Skeletal muscle tissue (tissue), 4 donors: ENCODE data around the gene MOB2. TPM values are rescaled to one million over a fixed set of nuclear protein-coding genes. Genes with fewer than 3 reads are reported as not detected.
"Not testable (repeated sequence)": the region's sequence is repeated elsewhere in the genome, so short reads cannot be mapped to it uniquely, and the experiment has no call there.

Source experiments
- H3K27ac ChIP-seq: one replicate; pipeline ENCODE4 v1.7.0; 2013; ENCODE audit warnings: mild to moderate bottlenecking, low read depth, low read length, inconsistent platforms
- H3K27me3 ChIP-seq, 3 donors: one replicate each; pipeline ENCODE4 v1.7.0; 2013; ENCODE audit warnings: low read length in 3 of 3; ENCODE audit not compliant: control insufficient read depth in 3 of 3, insufficient read depth in 3 of 3
- H3K36me3 ChIP-seq, 3 donors: one replicate each; pipeline ENCODE4 v1.7.0; 2013; ENCODE audit warnings: low read length in 3 of 3; ENCODE audit not compliant: control insufficient read depth in 3 of 3, insufficient read depth in 3 of 3
- H3K4me1 ChIP-seq, 3 donors: one replicate each; pipeline ENCODE4 v1.7.0; 2013; ENCODE audit warnings: low read length in 3 of 3, mild to moderate bottlenecking in 3 of 3; ENCODE audit not compliant: control insufficient read depth in 3 of 3, insufficient read depth in 3 of 3
- H3K4me3 ChIP-seq, 3 donors: one replicate each; pipeline ENCODE4 v1.7.0; 2013; ENCODE audit warnings: low read length in 3 of 3
- H3K9ac ChIP-seq, 3 donors: one replicate each; pipeline ENCODE4 v1.7.0; 2013; ENCODE audit warnings: low read length in 3 of 3, mild to moderate bottlenecking in 3 of 3, moderate library complexity in 2 of 3, low read depth in 1 of 3
- H3K9me3 ChIP-seq, 3 donors: one replicate each; pipeline ENCODE4 v1.7.0; 2013; ENCODE audit warnings: low read length in 3 of 3; ENCODE audit not compliant: control insufficient read depth in 3 of 3
- total RNA-seq: library from RNA; depleted of rRNA; stranded (reverse); fragments of >200 nt; gene quantifications from one replicate; pipeline ENCODE4 v1.2.3, GENCODE V29; 2014
- donor health status: Osteomylitis.

The MOB2 gene
- total RNA-seq, 1 donor from 2014 or later, result 18.3 TPM

DNA sequence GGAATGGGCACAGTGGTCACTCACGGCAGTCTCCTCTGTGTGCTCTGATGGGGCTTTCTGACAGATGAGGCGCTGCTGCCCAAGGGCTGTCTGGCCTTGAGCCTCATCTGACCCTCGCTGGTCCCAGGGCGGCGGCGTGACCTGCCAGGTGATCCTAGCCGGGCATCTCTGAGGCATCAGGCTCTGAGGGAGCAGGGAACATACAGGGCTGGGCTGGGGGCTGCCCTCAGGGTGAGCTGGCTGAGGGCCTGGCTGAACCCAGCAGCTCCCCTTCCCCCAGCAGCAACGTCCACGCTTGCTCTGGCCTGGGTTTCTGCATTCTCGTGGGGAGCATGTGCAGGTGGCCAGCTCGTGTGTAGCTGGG lies 47.6 kb downstream of the MOB2 start:
- peaks cover 18 to 59% (median 41%) of the 10 kb centered on the region in 3 donors for H3K27me3 ChIP-seq

DNA sequence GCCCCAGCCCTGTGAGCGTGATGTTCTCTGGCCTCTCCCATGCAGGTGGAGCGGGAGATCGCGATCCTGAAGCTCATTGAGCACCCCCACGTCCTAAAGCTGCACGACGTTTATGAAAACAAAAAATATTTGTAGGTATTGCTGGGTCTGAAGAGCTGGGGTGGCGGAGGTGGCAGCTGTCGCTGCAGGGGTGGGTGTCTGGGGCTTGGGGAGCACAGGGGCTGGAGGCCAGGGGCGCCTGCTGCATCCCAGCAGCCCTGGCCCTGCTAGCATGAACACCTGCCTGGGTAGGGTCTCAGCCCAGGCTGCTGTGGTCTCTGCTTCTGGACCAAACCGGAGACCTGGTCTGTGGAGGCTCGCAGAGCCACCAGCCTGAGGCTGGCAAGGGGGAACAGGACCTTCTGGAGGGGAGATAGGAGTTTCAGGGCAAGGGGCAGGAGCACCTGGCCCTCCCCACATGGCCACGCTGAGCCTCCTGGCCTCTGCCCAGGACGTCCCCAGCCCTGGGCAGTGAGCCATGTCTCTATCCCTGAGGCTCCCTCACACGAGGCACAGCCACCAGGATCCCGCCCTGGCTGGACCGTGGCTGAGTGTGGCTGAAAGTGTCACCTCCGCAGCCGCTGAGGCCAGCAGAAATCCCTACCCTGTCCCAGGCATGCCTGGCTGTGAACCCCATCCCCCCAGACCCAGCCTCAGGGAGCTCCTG lies 48.2 kb downstream of the MOB2 start:
- H3K9ac ChIP-seq, result no peak overlapping the region
- peaks cover 17 to 60% (median 42%) of the 10 kb centered on the region in 3 donors for H3K27me3 ChIP-seq
- no peak overlapping the region for H3K27ac ChIP-seq
- no peaks in the 10 kb centered on the region for H3K36me3 ChIP-seq
- no peaks in the 10 kb centered on the region for H3K4me1 ChIP-seq
- no peak overlapping the region for H3K4me3 ChIP-seq
- no peaks in the 10 kb centered on the region for H3K9me3 ChIP-seq

More for the DNA sequence above, 47.6 kb downstream of the MOB2 start:
- Histone ChIP-seq H3K4me3 (no peak overlapping the region), H3K9me3 (no peaks in the 10 kb centered on the region), H3K27ac (no peak overlapping the region), H3K4me1 (no peaks in the 10 kb centered on the region), H3K36me3 (no peaks in the 10 kb centered on the region), H3K9ac (no peak overlapping the region)

DNA sequence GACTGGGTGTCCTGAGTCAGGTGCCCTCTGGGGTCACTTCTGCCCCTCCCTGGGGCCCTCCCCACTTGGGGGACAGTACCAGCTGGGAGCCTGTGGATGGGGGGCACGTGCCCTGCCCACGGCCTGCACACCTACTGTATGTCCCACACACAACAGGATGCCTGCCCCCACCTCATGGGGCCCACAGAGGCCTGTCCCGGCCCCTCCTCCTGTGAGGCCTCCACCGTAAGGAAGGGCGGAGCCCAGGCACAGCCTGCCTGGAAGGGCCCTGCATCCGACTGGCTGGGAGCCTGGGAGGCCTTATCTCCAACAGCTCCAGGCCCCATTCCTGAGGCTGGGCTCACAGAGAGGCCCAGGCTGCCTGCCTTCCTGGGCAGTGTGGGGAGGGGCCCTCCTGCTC lies 49.1 kb downstream of the MOB2 start:
- Histone ChIP-seq H3K4me3 (no peak overlapping the region), H3K4me1 (no peaks in the 10 kb centered on the region), H3K9ac (no peak overlapping the region), H3K36me3 (no peaks in the 10 kb centered on the region), H3K27me3 (peaks cover 18 to 61% (median 45%) of the 10 kb centered on the region in 3 donors), H3K9me3 (no peaks in the 10 kb centered on the region), H3K27ac (no peak overlapping the region)

DNA sequence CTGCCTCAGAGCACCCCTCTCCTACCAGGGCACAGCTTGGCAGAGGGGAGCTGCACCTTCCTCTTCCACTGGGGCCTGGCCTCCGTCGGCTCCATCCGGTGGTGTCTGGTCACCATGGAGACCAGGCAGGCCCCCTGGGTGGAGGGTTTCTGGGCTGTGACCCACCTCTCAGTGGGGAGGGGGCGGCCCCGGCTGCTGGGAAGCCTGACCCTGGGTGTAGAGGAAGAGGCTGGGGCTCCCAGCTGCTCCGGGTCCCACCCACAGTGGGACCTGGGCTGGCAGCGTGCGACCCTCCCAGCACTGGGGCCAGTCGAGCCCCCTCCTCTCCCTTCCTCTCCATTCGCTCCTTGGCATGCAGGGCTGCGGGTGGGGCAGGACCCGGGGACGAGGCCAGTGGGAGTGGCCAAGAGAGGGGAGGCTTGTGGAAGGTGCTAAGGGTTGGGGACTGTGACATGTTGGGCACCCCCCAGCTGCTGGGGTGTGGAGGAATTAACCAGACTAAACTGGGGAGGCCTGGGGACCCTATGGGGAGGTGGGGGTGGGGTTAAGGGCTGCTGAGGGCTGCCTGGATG lies 50.0 kb downstream of the MOB2 start:
- Histone ChIP-seq H3K9ac (no peak overlapping the region), H3K36me3 (no peaks in the 10 kb centered on the region), H3K27ac (no peak overlapping the region), H3K27me3 (peaks cover 16 to 54% (median 38%) of the 10 kb centered on the region in 3 donors), H3K4me1 (no peaks in the 10 kb centered on the region), H3K9me3 (no peaks in the 10 kb centered on the region), H3K4me3 (no peak overlapping the region)

DNA sequence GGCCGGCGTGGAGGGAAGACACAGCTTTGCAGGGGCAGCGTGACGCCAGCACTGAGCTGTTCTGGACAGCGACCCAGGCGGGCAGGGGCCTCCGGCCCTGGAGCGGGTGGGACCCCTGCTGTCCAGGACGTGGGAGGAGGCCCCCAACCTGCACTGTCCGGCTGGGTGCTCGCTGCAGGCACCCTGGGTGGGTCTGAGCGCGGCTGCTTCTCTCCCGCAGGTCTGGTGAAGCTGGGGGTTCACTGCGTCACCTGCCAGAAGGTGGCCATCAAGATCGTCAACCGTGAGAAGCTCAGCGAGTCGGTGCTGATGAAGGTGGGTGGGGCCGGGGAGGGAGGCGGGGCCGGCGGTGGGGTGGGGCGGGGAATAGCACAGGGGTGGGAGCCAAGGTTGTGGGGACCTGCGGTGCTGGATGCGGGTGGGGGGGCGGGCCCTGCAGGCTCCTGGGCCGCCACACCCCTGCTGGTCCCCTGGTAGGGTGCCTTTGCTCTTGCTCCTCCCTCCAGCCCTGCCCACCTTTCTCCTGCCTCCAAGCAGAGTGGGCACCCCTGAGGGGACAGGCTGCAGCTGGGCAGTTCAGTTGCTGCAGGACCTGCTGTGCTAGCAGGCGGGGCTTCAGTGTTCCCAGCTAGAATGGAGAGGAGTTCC lies 50.6 kb downstream of the MOB2 start:
- Histone ChIP-seq H3K27me3 (peaks cover 16 to 54% (median 38%) of the 10 kb centered on the region in 3 donors), H3K4me1 (no peaks in the 10 kb centered on the region), H3K9me3 (no peaks in the 10 kb centered on the region), H3K9ac (no peak overlapping the region), H3K4me3 (no peak overlapping the region), H3K36me3 (no peaks in the 10 kb centered on the region), H3K27ac (no peak overlapping the region)

DNA sequence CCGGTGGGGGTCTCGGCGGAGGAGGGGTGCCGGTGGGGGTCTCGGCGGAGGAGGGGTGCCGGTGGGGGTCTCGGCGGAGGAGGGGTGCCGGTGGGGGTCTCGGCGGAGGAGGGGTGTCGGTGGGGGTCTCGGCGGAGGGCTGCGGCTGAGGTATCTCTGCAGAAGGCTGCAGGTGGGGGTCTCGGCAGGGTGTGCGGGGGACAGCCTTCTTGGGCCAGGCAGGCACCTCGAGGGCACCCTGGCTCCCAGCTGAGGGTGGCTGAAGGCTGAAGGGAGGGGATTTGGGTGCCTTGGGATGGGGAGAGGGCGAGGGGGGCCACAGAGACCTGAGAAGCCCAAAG lies 51.1 kb downstream of the MOB2 start:
- H3K9ac ChIP-seq, H3K9me3 ChIP-seq, H3K4me3 ChIP-seq, H3K4me1 ChIP-seq, H3K27ac ChIP-seq, H3K36me3 ChIP-seq: not testable (repeated sequence)
- H3K27me3 ChIP-seq, result peaks cover 16 to 54% (median 38%) of the 10 kb centered on the region in 3 donors

DNA sequence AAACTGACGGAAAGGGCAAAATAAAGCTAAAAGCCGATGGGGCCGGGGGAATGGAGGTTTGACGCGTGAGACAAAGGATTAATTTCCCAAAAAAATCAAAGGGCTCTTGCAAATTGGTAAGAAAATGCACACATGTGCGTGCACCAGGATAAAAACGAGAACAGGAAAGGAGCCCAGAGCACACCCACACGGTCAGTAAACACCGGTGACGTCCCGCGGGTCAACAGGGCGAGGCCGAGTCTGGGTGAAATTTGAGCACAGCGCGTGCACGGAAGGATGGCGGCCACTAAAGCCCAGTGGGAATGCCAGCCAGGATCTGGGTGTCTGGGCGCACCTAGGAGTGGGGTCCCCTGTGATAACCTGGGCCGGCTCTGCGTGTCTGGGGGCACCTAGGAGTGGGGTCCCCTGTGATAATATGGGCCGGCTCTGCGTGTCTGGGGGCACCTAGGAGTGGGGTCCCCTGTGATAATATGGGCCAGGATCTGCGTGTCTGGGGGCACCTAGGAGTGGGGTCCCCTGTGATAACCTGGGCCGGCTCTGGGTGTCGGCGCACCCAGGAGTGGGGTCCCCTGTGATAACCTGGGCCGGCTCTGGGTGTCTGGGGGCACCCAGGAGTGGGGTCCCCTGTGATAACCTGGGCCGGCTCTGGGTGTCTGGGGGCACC lies 52.5 kb downstream of the MOB2 start:
- Histone ChIP-seq H3K27me3 (peaks cover 16 to 48% (median 37%) of the 10 kb centered on the region in 3 donors), H3K4me3 (no peak overlapping the region), H3K36me3 (no peaks in the 10 kb centered on the region), H3K9ac (no peak overlapping the region), H3K4me1 (no peaks in the 10 kb centered on the region), H3K27ac (no peak overlapping the region), H3K9me3 (no peaks in the 10 kb centered on the region)

DNA sequence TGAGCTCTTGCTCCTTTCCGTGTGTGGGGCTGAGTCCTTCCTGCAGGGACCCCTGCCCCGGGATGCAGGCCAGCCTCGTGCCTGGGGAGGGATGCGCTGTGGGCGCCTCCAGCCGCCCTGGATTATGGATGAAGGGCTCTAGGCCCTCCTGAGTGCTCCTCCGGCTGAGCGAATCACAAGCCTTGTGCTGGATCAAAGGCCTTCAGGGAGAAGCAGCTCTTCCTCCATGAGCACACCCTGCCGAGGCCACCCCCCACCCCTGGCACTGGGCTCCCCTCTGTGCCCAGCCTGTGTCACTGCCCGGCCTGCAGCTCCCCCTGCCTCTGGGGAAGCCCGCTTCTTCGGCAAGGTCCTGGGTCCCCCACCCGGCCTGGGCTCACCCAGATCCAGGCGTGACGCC lies 53.0 kb downstream of the MOB2 start:
- no peaks in the 10 kb centered on the region for H3K36me3 ChIP-seq
- peaks cover 0 to 3% (median 0%) of the 10 kb centered on the region in 3 donors for H3K9me3 ChIP-seq
- H3K4me3 ChIP-seq, result no peak overlapping the region
- H3K9ac ChIP-seq, result no peak overlapping the region
- no peak overlapping the region for H3K27ac ChIP-seq
- peaks cover 16 to 42% (median 32%) of the 10 kb centered on the region in 3 donors for H3K27me3 ChIP-seq
- no peaks in the 10 kb centered on the region for H3K4me1 ChIP-seq

DNA sequence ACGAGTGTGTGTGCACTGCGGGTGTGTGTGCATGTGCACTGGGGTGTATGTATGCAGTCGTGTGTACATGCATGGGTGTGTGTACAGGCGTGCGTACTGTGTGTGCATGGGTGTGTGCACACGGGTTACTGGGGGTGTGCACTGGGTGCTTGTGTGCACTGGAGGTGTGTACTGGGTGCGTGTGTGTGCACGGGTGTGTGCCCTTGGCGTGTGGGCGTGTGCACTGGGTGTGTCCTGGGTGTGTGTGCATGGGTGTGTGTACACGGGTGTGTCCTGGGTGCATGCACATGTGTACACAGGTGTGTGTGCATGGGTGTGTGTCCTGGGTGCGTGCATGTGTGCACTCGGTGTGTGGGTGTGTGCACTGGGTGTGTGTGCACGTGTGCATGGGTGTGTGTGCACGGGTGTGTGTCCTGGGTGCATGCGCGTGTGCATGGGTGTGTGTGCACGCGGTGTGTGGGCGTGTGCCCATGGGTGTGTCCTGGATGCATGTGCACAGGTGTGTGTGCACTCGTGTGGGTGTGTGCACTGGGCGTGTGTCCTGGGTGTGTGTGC lies 57.7 kb downstream of the MOB2 start:
- no peak overlapping the region for H3K27ac ChIP-seq
- H3K4me3 ChIP-seq, result no peak overlapping the region
- no peaks in the 10 kb centered on the region for H3K36me3 ChIP-seq
- H3K4me1 ChIP-seq, result no peaks in the 10 kb centered on the region
- peaks cover 4 to 17% (median 9%) of the 10 kb centered on the region in 3 donors for H3K27me3 ChIP-seq
- H3K9me3 ChIP-seq, result peaks cover 0 to 3% (median 0%) of the 10 kb centered on the region in 3 donors
- H3K9ac ChIP-seq, result no peak overlapping the region
